ENCODE results near the gene SLC8B1.

Gene SLC8B1

DNA sequence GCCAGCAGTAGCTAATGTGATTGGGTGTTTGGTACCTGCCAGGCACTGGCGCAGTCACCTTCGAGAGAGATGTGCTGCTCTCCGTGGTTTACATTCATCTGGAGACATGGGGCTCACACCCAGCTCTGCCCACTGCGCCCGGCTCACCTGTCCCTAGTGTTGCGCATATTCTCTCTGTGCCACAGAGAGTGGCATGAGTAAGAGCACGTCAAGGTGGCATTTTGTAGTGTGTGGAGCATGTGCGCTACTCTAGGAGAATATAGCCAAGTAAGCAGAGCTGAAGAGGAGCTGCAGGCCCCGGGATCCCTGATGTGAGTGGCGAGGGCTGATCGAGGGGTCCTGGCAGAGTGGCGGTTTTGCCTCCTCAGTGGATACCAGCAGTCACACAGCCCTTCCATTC, 66.8 kb downstream of the SLC8B1 start:
- DNase-seq (ENCODE audit: low spot score) = no peak

DNA sequence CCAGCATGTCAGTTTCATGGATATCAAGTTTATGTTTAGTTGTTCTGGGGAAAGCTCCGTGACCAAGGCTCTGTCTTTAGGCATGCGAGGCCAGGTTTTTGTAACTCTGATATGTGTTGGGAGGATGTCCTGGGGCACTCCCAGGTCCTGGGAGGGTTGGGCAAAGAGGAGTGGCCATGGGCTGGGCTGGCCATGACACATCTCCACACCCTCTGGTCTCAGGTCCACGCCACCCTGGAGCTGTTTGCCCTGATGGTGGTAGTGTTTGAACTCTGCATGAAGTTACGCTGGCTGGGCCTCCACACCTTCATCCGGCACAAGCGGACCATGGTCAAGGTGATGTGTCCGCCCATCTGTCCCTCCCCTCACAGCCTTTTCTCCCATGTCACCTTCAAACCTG, 67.3 kb downstream of the SLC8B1 start:
- DNase-seq (ENCODE audit: low spot score) = no peak

DNA sequence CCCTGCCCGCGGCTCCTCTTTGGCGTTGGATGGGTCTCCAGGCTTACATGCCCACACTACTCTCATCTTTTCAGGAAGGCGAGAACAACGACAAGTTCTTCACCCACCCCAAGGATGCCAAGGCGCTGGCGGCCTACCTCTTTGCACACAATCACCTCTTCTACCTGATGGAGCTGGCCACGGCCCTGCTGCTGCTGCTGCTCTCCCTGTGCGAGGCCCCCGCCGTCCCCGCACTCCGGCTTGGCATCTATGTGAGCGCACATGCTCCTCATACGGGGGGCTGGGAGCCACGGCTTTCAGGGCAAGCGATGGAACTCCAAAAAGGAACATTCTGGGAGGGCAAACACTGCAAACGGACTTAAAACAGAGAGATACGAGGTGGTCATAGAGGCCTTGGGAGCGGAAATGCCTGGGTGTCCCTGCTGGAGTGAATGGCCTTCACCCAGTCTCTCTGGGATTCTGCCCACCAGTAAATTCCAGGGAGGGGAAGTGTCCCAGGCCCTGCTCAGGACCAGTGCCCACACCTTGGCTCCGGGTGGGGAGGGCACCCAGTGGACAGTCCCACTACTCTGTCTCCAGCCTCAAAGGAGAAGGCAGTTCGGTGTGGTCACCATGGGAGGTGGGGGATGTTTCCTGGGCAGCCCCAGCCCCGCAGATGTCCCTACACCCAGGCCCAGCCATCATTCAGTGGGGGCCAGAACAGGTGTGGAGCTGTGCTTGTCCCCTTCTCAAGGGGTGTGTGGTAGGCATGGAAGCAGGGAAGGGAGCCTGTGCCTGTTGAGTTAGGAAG, 68.6 kb downstream of the SLC8B1 start:
- no peak for DNase-seq (ENCODE audit: low spot score)

DNA sequence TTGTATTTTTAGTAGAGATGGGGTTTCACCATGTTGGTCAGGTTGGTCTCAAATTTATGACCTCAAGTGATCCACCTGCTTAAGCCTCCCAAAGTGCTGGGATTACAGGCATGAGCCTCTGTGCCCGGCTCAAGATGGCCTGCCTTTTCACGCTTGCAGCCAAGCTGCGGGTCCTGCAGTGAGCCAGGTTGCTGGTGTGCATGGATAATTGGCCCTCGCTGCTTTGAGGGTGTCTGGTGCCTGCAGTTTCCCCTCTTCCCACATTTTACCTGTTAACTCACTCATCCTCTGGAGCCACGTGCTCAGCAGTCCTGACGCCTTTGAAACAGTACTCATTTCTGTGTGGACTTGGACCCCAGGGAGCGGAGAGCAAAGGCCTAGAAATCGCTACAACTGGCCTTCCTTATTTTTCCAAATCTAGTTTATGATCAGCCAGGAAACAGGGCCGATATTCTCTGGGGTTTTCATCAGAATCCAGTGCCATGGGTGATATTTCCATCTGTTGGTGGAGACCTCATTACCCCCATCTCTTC, 71.4 kb downstream of the SLC8B1 start:
- no peak for DNase-seq (ENCODE audit: low spot score)

DNA sequence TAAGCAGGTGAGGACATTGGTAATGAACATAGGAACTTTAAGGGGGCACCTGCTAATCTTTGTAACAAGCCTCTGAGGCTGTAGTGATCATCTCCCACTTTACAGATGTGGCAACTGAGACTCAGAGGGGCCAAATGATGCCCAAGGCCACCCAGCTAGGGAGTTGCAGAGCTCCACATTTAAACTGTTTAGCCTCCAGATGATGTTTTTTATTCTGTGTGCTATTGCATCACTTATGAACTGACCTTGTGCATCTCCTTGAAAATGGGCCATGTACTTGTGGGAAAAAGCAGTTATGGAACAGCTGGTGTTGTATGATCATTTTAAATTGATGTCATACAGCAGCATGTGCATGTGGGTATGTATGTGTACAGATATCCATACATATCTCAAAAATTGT, 72.2 kb downstream of the SLC8B1 start:
- DNase-seq (ENCODE audit: low spot score) = no peak

GRCh38 chr12:113261847-113262470, 73.0 kb downstream of the SLC8B1 start:
- no peak for DNase-seq (ENCODE audit: low spot score)

DNA sequence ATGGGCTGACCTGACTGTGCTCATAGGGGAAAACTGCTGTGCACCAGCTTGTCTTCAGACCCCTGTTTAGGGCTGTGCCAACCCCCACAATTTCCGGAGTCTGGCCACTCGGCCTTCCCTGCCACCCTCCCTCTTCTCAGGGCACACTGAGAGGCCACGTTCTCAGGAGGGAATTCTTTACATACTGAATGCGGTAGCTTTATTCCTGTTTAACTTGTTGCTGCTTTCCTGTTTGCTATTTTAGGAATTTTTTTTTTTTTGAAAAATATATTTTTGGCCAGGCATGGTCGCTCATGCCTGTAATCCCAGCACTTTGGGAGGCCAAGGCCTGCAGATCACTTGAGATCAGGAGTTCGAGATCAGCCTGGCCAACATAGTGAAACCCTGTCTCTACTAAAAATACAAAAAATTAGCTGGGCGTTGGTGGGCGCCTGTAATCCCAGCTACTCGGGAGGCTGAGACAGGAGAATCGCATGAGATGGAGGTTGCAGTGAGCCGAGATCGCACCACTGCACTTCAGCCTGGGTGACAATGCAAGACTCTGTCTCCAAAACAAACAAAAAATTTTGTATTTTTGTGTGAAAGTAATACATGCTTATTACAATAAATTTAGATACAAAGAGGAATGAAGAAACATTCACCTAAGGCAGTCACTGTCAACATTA, 74.1 kb downstream of the SLC8B1 start:
- DNase-seq (ENCODE audit: low spot score) = no peak

- DNase-seq (ENCODE audit: low spot score) = no peak
Observed at GRCh38 chr12:113260127-113260526, 74.8 kb downstream of the SLC8B1 start.

- no peak for DNase-seq (ENCODE audit: low spot score)
Observed at GRCh38 chr12:113257564-113257963, 77.3 kb downstream of the SLC8B1 start.

DNA sequence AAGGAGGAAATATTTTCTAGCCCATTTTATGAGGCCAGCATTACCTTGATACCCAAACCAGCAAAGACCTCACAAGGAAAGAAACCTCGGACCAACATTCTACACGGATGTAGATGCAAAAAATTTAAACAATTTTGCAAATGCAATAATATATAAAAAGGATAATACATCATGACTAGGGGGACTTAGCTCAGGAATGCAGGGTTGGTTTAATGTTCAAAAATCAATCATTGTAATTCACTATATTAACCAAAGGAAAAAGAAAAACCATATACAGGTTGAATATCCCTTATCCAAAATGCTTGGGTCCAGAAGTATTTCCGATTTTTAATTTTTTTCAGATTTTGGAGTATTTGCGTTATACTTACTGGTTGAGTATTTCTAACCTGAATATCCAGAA, 80.6 kb downstream of the SLC8B1 start:
- no peak for DNase-seq (ENCODE audit: low spot score)

GRCh38 chr12:113253532-113254285, 81.2 kb downstream of the SLC8B1 start:
- no peak for DNase-seq (ENCODE audit: low spot score)

GRCh38 chr12:113252494-113252893, 82.4 kb downstream of the SLC8B1 start:
- DNase-seq (ENCODE audit: low spot score) = no peak

DNA sequence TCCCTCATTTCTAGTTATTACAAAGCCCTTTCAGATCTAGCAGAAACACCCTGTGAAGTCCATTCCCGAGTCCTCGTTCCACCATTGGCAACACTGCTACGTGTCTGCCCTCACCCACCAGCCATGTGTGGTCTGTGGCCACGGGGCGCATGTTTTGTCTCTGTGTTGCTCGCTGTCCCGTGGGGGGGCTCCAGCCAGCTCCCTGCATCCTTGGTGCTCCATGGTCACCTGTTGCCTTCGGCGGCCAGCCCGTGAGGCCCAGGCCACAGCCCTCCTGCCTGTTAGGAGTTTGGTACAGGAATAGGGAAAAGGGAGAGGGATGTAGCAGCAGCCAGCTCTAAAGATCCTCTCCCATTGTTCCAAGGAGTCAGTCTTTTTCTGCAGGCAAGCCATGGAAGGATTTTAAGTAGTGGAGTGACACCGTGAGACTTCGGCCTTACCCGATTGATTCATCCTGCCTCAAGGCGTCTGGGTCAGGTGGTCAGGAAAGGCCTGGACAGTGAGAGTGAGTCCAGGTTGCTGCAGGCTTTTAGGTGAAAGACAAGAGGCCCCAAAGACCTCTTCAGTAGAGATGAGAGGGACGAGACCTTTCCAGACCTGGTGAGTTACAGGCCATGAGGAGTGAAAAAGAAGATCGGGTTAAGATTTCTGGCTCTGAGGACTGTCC, 83.4 kb downstream of the SLC8B1 start:
- DNase-seq (ENCODE audit: low spot score) = no peak

DNA sequence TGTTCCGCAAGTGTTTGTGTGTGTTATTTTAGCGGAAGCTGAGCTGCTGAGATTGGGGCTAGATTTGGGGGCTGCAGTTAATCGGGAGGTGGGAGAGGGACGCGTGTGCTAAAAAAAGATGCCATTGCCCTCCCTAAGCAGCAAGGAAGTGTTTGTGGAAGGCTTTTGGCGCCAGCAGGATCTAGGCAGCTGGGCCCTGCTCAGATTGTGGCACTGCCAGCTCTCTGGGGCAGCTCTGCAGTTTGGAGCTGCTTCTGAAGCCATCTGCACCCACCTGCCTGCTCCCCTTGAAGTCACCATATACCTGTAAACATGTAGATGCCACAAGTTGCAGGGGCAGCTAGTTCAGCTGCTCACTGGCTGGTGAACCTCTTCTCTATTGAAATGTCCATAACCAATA, 84.9 kb downstream of the SLC8B1 start:
- DNase-seq (ENCODE audit: low spot score) = no peak

DNA sequence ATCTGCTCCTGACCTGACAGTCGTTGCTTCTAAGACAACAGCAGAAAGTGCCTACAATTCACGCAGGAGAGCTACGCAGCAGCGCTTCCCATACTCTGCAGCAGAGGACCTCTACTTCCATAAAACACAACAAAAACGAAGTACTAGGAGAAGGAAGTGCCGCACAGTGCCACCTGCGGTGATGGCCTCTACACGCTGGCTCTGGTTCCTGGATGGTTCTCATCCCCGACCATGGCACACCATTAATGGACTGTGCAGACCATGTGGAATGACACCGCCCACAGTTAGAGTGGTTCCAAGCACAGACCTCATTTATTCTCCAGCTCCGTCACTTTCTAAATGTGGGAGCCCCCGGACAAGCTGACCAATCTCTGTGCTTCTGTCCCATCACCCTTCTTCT, 85.4 kb downstream of the SLC8B1 start:
- no peak for DNase-seq (ENCODE audit: low spot score)

DNA sequence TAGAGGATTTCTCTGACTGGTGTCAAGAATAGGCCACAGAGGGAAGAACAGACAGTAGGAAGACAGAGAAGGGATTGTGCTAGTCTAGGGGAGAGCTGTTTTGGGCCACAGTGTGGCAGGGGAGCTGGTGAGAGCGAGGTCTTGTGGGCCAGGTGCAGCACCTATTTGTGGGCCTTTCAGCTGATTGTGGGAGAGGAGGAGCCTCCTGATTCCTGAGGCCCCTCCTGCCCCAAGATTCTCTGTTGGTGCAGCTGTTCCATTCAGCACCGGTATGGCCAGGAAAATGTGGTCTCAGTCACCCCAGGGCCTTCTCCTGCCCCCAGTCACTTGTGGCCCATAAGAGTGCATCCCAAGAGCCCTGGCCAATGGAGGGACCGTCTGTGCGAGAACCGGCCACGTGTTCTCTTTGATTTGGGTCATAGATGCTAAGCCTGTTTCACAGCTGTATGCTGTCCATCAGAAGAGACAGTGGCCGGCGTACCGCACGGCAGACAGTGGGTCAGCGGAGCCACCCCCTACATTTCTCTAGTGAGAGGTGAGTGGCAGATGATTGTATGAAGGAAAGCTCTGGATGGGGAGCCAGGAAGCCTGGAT, 86.0 kb downstream of the SLC8B1 start:
- DNase-seq (ENCODE audit: low spot score) = no peak

Measured in hematopoietic multipotent progenitor cell treated with erythropoietin and hydrocortisone succinate and interleukin-3 and kit ligand, for 17 days (in vitro differentiated cells).